Spleen (tissue), 7 donors: ENCODE measurements around the gene STAM2.

ENCODE experiments used
- POLR2A ChIP-seq, 3 donors: fragments of 450-650 bp; IDR thresholded peaks; one replicate each; pipeline ENCODE4 v1.5.1; 2017; ENCODE audit warnings: antibody characterized with exemption in 3 of 3, mild to moderate bottlenecking in 1 of 3
- TF ChIP-seq, protein P1 (sequence below), 11 experiments: fragments of 200-600 bp in 7 of 11; fragments of 450-650 bp in 4 of 11; sonication (generic) in 4 of 11; IDR thresholded peaks in 8 of 11; conservative IDR thresholded peaks in 3 of 11; 1 replicate in 7 of 11; 2 replicates in 4 of 11; pipeline versions ENCODE4 v1.4.0 to v1.8.0; 2016 to 2021; ENCODE audit warnings: antibody characterized with exemption in 11 of 11, inconsistent platforms in 4 of 11, mild to moderate bottlenecking in 1 of 11
- donor health status: DM: no; HTN: no; CAD: no; lungs with moderate emphysema.
- donor health status: DM: no; HTN: no; CAD: no.
- donor health status: DM: no; HTN: no; CAD: no.

DNA sequence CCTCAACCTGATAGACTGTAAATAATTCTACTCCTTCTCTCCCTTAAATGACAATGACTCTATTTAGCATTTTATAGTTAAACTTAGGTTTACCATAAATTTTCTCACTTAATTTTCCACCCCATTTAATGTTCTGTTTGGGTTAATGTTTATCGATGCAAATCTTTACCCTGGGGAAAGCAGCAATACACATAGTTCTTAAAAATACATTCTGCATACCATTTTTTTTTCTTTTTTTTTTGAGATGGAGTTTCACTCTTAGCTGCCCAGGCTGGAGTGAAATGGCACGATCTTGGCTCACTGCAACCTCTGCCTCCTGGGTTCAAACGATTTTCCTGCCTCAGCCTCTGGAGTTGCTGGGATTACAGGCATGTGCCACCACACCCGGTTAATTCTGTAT lies 14.0 kb downstream of the STAM2 start:
- TF ChIP-seq, protein P1, sequence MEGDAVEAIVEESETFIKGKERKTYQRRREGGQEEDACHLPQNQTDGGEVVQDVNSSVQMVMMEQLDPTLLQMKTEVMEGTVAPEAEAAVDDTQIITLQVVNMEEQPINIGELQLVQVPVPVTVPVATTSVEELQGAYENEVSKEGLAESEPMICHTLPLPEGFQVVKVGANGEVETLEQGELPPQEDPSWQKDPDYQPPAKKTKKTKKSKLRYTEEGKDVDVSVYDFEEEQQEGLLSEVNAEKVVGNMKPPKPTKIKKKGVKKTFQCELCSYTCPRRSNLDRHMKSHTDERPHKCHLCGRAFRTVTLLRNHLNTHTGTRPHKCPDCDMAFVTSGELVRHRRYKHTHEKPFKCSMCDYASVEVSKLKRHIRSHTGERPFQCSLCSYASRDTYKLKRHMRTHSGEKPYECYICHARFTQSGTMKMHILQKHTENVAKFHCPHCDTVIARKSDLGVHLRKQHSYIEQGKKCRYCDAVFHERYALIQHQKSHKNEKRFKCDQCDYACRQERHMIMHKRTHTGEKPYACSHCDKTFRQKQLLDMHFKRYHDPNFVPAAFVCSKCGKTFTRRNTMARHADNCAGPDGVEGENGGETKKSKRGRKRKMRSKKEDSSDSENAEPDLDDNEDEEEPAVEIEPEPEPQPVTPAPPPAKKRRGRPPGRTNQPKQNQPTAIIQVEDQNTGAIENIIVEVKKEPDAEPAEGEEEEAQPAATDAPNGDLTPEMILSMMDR (IDR thresholded peaks at IDR 0.05 in 8 of 11, conservative IDR thresholded peaks at IDR 0.05 in 3 of 11): no peak
- no peak for TF ChIP-seq POLR2A (IDR thresholded peaks at IDR 0.05)
